Measurements from ENCODE around the gene ZNF418. TPM values are rescaled to one million over a fixed set of nuclear protein-coding genes. Genes with fewer than 3 reads are reported as not detected.

ZNF418 gene
- total RNA-seq, 1 experiment from 2014 or later: 20.8 TPM

GRCh38 chr19:57888560-57889231 lies 46.5 kb downstream of the ZNF418 start, which contains the start of gene ZNF814:
Gene ZNF814, minus strand, starts transcription at chr19:57889037. Its CDS starts 235 bp downstream, at chr19:57888802.
- Mint-ChIP-seq H3K9me3 (no peaks in the 10 kb centered on the region), H3K27me3 (ENCODE audit: low read depth) (no peaks in the 10 kb centered on the region), H3K27ac (peak within 1 kb of the TSS; percentile 99), H3K4me3 (peak within 1 kb of the TSS; percentile 99), H3K36me3 (peaks cover 39% of the 10 kb centered on the region), H3K4me1 (peaks cover 44% of the 10 kb centered on the region)
- ATAC-seq: peak; percentile 92
- DNase-seq (ENCODE audit: low spot score): peak; percentile 94
- ChIA-PET POLR2A (interaction anchor here (0.6 to 1.6 kb wide), 5 partner anchors 18 to 28 kb away, joined by 3 to 5 read pairs (median 4); partner anchors contain the start of gene ZNF417), CTCF (interaction anchor here (0.7 to 1.1 kb wide), 3 partner anchors 9 to 28 kb away, joined by 3 to 6 read pairs (median 4); partner anchors contain the start of gene ZNF417)
- 0 out of 2 replicates have a peak, but pooled peaks have one; percentile 2 for TF ChIP-seq TEAD1 (CRISPR knock-in tag; IDR thresholded peaks at IDR 0.05)
- TF ChIP-seq GRHL2 (CRISPR knock-in tag; IDR thresholded peaks at IDR 0.05; ENCODE audit: insufficient replicate concordance, severe bottlenecking): no peak
- TF ChIP-seq NR3C1 (CRISPR knock-in tag; conservative IDR thresholded peaks at IDR 0.05; ENCODE audit: low read depth): 0 out of 2 replicates have a peak, but pooled peaks have one; percentile 8
- no peak for TF ChIP-seq ZBTB21 (CRISPR knock-in tag; IDR thresholded peaks at IDR 0.05; ENCODE audit: borderline replicate concordance)
- TF ChIP-seq IRF2 (CRISPR knock-in tag; IDR thresholded peaks at IDR 0.05; ENCODE audit: borderline replicate concordance, low read depth): no peak
- peak; percentile 95 for TF ChIP-seq USF2 (CRISPR knock-in tag; IDR thresholded peaks at IDR 0.05)
- no peak for TF ChIP-seq ZNF219 (CRISPR knock-in tag; IDR thresholded peaks at IDR 0.05; ENCODE audit: borderline replicate concordance)
- TF ChIP-seq SP1 (CRISPR knock-in tag; conservative IDR thresholded peaks at IDR 0.05): peak; percentile 47; the same call in 1 of the 2 replicates
- peak; percentile 91 for TF ChIP-seq MAX (CRISPR knock-in tag; IDR thresholded peaks at IDR 0.05)
- TF ChIP-seq IRF1 (CRISPR knock-in tag; IDR thresholded peaks at IDR 0.05): no peak
- peak; percentile 15; the same call in 1 of the 2 replicates for TF ChIP-seq HMGXB4 (CRISPR knock-in tag; IDR thresholded peaks at IDR 0.05)
- peak; percentile 70; the same call in 1 of the 2 replicates for TF ChIP-seq MYBL2 (CRISPR knock-in tag; IDR thresholded peaks at IDR 0.05)
- no peak for TF ChIP-seq ZNF317 (CRISPR knock-in tag; IDR thresholded peaks at IDR 0.05; ENCODE audit: borderline replicate concordance, low read depth)
- TF ChIP-seq KAT7 (CRISPR knock-in tag; IDR thresholded peaks at IDR 0.05; ENCODE audit: borderline replicate concordance): peak; percentile 57; the same call in 1 of the 2 replicates
- peak; percentile 95 for TF ChIP-seq USF1 (CRISPR knock-in tag; IDR thresholded peaks at IDR 0.05)
- no peak for TF ChIP-seq GTF2I (CRISPR knock-in tag; conservative IDR thresholded peaks at IDR 0.05)
- TF ChIP-seq ZNF138 (CRISPR knock-in tag; conservative IDR thresholded peaks at IDR 0.05): no peak
- TF ChIP-seq ZNF425 (CRISPR knock-in tag; conservative IDR thresholded peaks at IDR 0.05): no peak
- peak; percentile 66 for TF ChIP-seq PRDM15 (CRISPR knock-in tag; IDR thresholded peaks at IDR 0.05)
- TF ChIP-seq ZNF512 (CRISPR knock-in tag; IDR thresholded peaks at IDR 0.05; ENCODE audit: borderline replicate concordance): no peak
- no peak for TF ChIP-seq PRRX2 (CRISPR knock-in tag; IDR thresholded peaks at IDR 0.05)
- peak; percentile 46; the same call in 1 of the 2 replicates for TF ChIP-seq CTCF (IDR thresholded peaks at IDR 0.05)

Data from WTC11 (cell line).